C4-2B (cell line): Measurements from ENCODE around the gene FRMD4A.

ENCODE experiments used
- H3K27ac ChIP-seq: fragments of 450-650 bp; 2 replicates; pipeline ENCODE4 v1.5.1; 2017
- ZFX ChIP-seq: fragments of 450-650 bp; IDR thresholded peaks from 2 replicates; pipeline ENCODE4 v1.6.1; 2017
- TF ChIP-seq, protein P1 (sequence below): fragments of 450-650 bp; conservative IDR thresholded peaks from 2 replicates; pipeline ENCODE4 v1.5.1; 2017; ENCODE audit warnings: mild to moderate bottlenecking

FRMD4A gene

DNA sequence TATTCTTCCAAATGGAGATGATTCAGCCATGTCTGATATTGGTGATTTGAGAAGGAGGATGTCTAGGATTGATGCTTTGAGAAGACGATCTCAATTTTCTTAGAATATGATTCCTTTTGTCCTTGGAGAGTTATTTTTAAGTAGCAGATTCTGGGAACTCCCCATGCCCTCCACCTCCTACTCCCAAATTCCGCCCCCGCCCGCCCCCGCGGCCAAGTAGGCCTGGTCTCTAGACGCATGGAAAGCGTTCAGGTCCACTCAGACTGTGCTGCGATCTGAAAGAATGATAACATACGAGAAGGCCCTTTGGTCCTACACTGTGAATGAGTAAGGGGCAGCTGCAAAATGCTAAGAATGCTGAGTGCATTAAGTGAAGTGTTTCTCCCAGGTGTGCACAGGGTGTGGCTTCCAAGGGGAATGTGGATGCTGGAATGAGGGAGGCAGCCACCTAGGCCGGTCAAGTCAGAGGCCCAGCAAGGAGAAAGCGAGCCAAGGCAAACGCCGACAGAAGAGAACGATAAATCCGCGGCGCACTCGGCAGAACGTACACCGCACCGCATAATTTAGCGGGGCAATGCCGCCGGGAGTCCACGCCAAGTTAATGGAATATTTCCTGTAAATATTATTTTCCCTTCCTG, 601.7 kb downstream of the FRMD4A start:
- no peak overlapping the region for H3K27ac ChIP-seq
- TF ChIP-seq, protein P1, sequence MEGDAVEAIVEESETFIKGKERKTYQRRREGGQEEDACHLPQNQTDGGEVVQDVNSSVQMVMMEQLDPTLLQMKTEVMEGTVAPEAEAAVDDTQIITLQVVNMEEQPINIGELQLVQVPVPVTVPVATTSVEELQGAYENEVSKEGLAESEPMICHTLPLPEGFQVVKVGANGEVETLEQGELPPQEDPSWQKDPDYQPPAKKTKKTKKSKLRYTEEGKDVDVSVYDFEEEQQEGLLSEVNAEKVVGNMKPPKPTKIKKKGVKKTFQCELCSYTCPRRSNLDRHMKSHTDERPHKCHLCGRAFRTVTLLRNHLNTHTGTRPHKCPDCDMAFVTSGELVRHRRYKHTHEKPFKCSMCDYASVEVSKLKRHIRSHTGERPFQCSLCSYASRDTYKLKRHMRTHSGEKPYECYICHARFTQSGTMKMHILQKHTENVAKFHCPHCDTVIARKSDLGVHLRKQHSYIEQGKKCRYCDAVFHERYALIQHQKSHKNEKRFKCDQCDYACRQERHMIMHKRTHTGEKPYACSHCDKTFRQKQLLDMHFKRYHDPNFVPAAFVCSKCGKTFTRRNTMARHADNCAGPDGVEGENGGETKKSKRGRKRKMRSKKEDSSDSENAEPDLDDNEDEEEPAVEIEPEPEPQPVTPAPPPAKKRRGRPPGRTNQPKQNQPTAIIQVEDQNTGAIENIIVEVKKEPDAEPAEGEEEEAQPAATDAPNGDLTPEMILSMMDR: no peak
- no peak for TF ChIP-seq ZFX

DNA sequence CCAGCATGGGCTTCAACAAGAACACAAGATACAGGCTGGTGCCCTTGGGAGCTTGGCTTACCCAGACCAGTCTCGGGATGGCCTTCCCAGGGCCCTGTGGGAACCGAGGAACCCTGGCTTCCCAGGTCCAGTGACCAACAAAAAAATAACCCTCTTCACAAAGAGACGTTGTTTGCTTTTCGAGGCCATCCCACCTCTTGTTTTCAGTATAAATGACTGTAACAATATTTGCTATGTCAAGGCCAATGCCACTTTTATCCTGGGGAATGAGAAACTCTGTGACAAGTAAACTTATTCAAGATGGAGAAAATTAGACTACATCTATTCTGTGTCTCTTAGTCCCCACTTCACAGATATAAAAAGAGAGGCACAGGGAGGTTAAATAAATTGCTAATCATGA, 605.1 kb downstream of the FRMD4A start:
- TF ChIP-seq, protein P1: no peak
- no peak for TF ChIP-seq ZFX
- no peak overlapping the region for H3K27ac ChIP-seq

DNA sequence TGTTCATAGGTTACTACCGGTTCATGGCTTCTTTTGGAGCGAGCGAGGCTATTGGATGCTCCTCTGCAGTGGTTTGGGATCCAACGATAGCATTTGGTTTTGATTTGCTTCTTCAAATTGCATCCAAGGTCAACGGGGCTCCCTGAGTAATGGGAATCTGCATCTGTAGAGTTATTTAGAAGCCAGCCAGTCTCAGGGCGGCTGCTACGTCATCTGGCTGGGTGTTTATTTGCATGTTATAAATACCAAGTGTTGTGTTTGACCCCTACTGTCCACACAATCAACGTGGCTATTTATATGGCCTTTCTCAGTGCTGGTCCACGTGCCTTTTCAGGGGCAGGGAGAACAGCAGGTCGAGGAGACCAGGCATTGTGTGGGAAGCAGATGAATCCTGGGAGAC, 606.2 kb downstream of the FRMD4A start:
- no peak overlapping the region for H3K27ac ChIP-seq
- TF ChIP-seq, protein P1: no peak
- no peak for TF ChIP-seq ZFX

DNA sequence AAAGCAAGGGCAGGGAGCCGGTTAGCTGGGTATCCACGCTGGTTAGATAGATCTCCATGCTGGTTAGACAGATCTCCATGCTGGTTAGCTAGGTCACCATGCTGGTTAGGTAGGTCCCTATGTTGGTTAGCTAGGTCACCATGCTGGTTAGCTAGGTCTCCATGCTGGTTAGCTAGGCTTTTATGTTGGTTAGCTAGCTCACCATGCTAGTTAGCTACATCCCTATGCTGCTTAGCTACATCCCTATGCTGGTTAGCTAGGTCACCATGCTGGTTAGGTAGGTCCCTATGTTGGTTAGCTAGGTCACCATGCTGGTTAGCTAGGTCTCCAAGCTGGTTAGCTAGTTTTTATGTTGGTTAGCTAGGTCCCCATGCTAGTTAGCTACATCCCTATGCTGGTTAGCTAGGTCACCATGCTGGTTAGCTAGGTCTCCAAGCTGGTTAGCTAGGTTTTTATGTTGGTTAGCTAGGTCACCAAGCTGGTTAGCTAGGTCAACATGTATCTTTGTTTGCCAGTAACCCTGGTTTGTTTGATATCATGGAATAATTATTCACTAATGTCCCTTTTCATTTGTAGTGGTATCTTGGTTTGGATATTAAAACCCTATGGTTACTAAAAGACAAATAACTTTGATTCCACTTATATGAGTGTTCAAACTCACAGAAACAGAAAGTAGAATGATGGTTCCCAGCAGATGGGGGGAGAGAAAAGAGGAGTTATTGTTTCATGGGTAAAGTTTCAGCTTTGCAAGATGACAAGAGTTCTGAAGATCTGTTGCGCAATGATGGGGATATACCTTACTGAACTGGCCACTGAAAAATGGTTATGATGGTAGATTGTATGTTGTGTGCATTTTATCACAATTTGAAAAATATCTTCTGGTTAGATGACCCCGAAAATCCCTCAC, 607.7 kb downstream of the FRMD4A start:
- H3K27ac ChIP-seq: no peak overlapping the region
- TF ChIP-seq, protein P1: no peak
- no peak for TF ChIP-seq ZFX

DNA sequence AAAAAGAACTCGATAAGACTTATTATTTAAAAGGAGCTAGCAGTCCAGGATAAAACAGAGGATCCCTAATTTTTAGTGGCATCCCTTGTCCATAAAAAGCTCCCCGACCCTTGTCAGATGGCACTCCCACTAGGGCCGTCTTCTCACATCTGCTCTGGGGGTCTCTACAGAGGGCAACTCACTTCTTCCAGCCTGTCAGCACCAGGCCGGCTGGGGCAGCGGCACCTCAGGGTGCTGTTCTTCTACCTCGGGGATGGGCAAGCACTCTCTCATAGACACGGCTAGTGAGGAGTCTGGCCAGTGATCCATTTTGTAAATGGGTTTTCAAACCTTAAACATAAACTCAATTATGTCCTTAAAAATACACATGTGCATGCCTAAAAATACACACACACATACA, 609.2 kb downstream of the FRMD4A start:
- TF ChIP-seq ZFX: no peak
- TF ChIP-seq, protein P1: no peak
- H3K27ac ChIP-seq: no peak overlapping the region

DNA sequence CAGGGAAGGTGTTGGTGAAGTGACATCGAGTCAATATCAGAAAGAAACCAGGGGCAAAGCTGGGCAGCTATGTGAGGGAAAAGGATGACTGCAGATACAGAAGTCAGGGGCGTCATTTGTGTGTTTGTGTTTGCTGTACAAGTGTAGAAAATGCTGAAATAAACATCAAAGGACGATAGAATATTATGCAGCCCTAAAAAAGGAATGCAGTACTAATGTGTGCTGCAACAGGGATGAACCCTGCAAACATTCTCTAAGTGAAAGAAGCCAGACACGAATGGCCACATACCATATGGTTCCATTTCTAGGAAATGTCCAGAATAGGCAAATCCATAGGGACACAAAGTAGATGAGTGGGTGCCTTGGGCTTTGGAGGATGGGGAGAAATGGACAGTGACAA, 610.0 kb downstream of the FRMD4A start:
- H3K27ac ChIP-seq: no peak overlapping the region
- no peak for TF ChIP-seq ZFX
- TF ChIP-seq, protein P1: no peak

DNA sequence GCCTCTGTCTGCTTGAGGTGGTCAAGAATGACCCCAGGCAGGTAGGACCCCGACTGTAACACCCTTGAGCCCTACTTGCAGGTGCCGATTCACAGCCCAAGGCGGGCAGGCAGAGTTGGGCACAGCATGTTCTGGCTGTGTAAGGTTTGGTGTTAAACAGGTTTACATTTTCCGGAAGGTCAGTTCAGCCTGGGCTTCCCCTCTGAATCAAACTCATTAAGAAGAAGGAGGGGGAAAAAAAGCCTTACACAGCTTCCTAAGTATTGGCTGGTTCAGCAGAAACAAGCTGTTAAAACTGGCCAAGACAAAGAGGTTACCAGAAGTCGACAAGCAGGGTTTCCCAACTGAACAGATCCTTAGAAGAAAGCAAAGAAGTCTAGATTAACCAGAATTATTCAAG, 611.3 kb downstream of the FRMD4A start:
- TF ChIP-seq, protein P1: no peak
- no peak for TF ChIP-seq ZFX
- peak overlapping the region; percentile 70; the same call in 1 of the 2 replicates for H3K27ac ChIP-seq
